HG02610 (cell line): ENCODE results near the gene STK32B.

Experiments used
- ATAC-seq: cut with Tn5 transposase; IDR thresholded peaks from one replicate; pipeline ENCODE4 v1.9.1; 2021; ENCODE audit warnings: mild to moderate bottlenecking, moderate library complexity; ENCODE audit not compliant: unreplicated experiment

STK32B gene

DNA sequence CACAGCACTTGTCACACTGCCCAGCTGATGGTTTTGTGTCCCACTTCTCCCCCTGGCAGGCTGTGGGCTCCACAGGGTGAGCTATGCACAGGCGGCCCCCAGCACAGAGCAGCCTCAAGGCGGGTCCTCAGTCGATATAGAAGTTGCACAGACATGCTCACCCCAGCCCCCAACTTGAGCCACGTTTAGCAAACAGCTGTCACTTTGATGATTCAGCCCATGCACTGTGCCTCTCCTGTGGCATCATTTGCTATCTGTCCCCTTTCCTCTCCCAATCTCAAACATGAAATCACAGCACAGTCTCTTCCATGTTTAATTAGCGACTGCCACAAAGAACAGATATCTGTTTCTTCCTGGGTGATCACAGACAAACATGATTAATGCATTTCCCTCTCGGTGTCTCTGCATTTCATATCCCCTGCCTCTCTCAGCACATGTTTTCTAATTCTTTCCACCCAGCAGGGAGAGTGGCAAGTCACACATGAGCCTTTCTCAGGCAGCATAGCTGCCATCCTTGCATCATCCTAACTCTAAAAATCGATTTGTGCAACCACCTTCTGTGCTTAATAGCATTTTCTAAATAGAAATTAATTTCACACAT, 452.2 kb downstream of the STK32B start:
- ATAC-seq, result no peak

DNA sequence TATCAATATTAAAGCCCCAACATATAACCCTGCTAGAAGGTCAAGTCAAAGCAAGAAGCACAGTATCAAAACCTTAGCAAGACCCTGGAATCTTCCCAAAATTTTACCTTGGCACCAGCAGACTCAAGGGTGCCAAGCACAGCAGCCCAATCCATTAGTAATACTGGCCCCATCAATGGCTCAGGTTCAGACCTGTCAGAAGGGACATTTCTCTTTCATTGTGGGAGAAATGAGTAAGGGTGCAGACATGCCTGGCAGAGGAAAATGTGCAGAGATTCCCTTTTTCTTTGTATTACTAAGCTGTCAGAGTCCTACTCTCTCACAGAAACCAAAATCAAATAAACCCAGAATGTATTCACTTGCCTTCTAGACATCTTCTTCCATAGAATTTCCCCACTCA, 453.2 kb downstream of the STK32B start:
- ATAC-seq, result no peak

DNA sequence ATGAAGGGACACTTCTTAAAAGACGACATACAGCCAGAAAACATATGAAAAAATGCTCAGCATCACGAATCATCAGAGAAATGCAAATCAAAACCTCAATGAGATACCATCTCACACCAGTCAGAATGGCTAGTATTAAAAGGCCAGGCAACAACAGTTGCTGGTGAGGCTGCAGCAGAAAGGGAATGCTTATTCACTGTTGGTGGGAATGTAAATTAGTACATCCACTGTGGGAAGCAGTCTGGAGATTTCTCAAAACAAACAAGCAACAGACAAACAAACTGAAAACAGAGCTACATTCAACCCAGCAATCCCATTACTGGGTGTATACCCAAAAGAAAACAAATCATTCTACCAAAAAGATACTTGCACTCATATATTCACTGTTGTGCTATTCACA, 459.2 kb downstream of the STK32B start:
- no peak for ATAC-seq

DNA sequence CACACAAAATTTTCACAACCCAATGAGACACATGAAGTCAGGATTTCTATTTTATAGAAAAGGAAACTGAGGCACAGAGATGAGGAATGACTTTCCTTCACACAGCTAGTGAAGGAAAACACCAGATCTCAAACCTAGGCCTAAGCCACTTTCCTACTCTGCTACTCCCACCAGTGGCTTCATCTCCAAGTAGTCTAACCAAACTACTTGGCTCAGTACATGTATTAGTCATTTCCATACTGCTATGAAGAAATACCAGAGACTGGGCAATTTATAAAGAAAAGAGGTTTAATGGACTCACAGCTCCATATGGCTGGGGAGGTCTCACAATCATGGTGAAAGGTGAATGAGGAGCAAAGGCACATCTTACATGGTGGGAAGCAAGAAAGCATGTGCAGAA, 460.5 kb downstream of the STK32B start:
- no peak for ATAC-seq

DNA sequence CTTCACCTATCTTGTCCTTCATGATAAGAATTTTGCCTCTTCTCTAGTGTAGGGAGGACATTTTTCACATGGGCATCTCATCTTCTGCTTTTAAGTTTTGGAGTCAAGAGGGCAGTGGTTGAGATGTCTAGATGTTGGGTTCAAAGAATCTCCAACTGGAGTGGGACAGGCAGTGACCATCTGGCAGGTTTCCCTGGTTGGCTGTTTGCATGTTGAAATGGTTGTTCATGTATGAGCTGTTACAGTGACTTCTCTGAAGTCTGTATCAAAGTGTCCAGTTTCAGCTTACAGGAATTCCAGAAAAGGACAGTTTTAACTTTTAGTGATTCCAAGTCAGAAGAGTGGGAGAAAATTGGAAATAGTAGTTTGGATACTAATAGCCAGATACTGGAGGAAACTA, 464.4 kb downstream of the STK32B start:
- ATAC-seq, result no peak

DNA sequence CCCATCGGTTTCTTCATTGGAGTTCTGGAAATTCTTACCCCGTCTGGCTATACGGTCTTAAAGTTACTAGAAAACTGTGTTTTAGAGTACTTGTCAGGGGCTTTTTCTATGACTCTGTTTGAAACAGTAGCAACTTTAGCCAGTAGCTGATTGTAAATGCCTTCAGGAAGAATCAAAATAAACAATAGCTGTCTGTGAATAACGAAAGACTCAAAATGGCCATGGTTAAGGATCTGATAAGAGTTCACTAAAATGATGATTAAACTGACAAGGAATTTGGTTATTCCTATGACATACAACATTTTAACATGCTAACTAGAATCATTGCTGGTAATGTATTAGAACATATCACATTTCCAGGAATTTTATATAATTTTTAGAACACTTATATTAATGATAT, 466.1 kb downstream of the STK32B start:
- ATAC-seq, result no peak

DNA sequence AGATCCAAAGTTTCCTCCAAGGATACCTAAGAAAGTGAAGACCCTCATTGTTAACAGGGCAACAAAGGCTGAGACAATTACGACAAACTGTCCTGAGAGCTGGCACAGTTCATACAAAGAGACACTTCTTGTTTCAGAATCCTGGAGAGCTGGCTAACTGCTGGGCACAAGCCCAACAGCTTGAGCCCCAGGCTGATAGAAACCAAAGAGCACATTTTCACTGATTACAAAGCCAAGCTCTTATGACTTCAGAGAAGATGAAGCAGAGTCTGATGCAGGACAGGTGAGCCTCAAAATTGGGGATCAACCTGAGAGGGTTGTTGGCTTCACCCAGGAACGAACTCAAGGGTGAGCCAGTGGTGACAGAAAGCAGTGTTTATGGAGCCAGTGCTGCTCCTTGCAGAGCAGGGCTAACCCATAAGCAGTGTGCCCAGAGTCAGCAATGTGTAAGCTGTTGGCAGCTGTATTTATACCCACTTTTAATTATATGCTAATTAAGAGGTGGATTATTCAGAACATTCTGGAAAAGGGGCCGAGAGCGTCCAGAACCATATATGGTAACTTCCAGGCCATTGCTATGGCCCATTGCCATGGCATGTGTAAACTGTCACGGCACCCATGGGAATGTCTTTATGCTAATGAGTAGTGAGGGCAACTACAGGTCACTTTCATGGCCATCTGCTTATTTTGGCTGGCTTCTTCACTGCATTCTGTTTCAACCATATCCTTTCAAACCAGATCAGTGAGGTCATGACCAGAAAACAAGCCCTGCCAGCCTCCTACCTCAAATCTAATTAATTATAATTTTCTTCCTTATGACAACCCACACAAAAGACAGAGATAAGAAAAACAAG, 473.4 kb downstream of the STK32B start:
- ATAC-seq, result no peak

DNA sequence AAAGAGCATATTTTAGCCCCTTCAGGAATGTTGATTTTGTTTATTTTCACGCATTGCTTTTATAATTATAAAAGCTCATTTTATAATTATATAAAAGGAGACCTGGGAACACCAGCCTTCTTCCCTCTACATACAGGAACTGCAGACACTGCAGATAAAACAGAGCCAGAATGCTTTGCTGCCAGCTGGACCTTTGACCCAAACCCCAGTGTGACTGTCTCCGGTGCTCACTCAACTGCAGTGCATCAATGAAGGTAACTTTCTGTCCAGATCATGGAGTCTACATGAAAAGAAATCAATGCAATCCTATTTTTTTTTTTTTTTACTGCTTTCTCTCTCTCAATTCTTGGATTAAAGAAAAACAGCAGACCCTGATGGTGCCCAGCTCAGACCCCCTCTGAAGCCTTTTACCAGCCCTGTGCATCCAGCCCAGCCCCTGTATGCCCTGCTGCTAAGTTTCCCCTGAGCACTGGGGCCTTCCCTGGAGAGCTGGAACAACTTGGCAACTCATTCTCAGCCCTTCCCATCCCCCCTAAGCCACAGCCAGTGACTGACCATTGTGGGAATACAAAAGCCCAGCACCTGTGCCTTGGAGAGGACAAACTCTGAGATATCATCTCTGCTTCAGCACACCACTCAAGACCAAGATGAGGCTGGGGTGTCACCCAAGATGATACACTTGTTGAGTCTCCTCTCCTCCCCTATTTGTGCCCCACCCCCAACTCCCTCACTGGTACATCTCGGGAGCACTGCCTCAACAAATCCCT, 475.0 kb downstream of the STK32B start:
- ATAC-seq, result no peak

DNA sequence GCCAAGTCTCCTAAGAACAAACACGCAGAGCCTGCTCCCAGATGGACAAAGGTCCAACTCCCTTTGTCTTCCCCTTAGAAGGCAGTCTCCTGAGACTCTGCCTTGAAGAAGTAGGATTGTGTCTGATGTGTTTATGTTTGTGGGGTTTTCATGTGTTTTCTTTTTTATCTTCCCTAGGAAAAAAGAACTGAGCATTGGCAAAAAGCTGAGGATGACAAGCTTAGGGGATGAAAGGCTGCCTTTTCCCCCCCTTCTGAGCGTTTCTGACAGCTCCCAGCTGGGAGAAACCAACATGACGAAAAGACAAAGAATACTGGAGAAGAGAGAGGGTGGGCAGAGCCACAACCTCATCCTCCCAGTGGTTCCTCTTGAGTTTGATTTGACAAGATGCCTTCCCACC, 475.9 kb downstream of the STK32B start:
- ATAC-seq, result no peak

DNA sequence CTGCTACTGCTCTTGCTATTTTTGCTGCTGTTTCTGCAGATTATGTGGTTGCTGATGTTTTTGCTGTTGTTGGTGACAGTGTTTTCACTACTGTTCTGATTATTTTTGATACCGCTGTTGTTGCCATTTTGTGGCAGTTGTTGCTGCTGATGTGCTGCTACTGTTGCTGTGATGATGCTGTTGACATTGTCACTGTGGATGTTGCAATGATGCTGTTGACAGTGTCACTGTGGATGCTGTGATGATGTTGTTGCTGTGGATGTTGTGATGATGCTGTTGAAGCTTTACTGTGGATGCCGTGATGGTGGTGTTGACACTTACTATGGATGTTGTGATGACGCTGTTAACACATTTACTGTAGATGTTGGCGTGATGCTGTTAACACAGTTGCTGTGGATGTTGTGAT, 476.8 kb downstream of the STK32B start:
- ATAC-seq, result no peak

DNA sequence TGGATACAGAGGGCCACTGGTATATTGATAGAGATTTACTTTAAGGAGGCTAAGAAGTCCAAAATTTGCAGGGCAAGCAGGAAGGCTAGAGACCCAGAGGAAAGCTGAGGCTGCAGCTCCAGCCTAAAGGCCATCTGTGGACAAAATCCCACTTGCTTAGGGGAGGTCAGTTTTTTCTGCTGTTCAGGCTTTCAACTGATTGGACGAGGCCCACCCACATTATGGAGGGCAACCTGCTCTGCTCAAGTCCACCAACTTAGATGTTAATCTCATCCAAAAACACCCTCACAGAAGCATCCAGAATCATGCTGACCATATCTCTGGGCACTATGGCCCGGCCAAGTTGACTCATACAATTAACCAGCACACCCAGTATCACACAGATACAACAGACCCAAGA, 480.8 kb downstream of the STK32B start:
- ATAC-seq, result no peak

DNA sequence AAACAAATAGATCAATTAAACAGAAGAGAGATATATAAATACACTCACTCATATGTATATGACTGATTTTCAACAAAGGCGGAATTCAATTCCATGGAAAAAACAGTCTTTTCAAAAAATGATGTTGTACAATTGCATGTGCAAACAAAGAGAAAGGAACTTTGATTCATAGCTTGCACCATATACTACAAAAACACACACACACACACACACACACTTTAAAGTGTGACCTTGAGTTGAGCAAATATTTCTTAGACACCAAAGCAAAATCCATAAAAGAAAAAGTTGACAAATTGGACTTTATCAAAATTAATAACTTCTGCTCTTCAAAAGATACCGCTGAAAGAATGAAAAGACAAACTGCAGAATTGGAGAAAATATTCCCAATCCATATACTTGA, 488.3 kb downstream of the STK32B start:
- no peak for ATAC-seq

DNA sequence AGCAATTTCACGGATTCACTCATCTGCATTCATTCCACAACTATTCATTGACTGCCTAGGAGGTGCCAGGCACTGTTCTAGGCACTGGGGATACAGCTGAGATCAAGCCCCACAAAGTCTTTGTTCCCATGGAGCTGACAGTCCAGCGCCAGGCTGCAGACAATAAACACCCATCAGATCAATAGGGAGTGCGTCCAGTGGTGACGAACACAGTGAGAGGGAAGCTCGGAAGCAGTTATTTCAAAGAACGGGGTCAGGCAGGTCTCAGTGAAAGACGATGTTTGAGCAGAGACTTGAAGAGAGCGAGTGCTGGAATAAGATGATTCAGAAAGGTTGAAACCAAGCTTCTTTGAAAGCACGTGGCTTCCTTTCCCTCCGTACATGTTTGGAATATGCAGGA, 489.9 kb downstream of the STK32B start:
- no peak for ATAC-seq

DNA sequence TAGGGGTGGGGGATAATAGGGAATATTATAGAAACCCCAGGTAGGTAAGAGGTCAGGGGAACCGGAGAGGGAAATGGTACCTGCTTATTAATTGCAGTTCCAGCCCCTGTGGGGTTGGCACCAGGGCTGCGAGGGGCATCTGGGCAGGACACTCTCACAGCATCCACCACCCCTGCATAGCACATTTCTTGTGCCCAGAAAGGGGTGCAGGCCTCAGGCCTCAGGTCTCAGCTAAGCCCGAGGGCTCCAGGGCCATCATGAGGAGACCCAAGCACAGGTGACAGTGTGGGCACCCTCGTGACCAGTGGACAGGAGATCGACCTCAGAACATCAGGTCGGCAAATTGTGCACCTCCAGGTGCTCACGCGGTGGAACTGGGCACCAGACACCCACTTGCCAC, 492.4 kb downstream of the STK32B start:
- ATAC-seq, result no peak

DNA sequence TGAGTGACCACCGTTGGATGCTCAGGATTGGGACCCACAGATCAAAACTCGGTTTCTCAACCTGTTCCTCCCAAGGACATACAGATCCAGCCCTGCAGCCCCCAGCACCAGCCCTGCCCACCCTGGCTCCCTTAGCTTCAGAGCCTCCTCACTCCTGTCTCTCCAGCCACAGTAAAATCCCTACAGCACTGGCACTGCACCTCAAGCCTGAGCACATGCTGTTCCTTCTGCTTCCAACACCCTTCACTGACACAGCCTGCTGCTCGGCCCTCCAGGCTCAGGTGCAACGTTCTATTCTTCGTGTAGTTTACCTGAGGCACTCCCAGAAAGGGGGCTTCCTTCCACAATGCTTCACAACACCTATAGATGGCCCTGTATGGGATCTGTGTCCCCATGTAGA, 493.5 kb downstream of the STK32B start:
- ATAC-seq, result no peak

DNA sequence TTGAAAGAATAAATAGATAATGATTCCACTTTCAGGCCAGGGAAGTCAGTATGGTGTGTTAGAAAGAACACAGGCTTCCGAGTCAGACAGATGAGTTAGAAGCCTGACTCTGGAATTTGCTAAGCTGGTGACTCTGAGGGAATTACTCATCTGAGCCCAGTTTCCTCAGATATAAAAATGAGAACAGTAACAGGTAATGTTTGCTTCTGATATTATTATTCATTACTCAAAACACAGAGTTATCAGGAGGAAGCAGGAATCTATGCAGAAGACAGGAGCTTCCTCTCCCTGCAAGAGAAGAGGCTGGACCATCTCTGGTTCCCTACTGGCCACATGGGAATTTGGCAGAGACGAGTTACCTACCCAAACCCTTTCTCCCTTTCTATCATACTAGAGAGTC, 494.0 kb downstream of the STK32B start:
- ATAC-seq, result no peak

DNA sequence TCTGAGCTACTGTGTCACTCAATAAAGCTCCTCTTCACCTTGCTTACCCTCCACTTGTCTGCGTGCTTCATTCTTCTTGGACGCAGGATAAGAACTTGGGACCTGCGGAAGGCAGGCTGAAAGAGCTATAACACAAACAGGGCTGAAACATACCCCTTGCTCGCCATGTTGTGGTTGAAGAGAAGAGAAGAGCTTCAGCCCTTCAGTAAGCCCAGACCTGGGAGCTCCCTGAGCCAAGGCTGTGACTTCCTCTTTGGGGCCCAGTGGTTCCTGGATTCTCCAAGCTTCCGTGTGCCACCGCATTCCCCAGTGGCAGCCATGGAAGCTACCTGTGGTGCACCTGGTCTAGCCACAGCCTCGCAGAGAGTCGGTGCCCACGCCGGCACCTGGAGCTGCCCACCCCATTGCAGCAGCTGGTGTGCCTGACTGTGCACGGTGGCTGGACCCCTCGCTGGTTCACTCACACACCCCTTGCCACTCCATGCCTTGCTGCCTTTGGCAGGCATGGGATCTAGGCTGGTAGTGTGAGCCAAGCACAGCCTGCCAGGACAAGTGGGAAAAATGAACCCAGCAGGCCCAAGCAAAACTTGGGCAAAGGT, 496.5 kb downstream of the STK32B start:
- ATAC-seq, result no peak
